Pons (tissue), 1 donor: ENCODE data around the gene MSL3.

Source experiments
- DNase-seq: peaks from one replicate; pipeline ENCODE4 v3.0.0-alpha.2; 2016; ENCODE audit warnings: low spot score

The MSL3 gene

GRCh38 chrX:11757719-11758399, at the start of gene MSL3:
MSL3 (plus strand) TSS chrX:11758237; CDS start chrX:11758264, 27 bp downstream.
- DNase-seq: peak; percentile 33

DNA sequence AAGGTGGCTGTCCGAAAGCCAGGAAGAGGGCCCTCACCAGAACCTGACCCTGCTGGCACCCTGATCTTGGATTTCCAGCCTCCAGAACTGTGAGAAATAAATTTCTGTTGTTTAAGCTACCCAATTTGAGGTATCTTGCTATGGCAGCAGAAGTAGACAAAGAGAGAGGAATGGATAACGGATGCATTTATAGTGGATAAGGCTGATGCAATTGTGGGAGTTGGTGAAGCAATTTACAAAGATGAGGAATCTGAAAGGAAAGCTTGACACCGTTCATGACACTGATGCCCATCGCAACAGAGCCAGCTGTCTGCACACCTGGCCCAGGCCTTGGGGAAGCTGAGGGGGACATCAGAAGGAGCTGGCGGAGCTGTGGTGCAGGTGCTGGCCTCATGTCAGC, 35.7 kb upstream of the MSL3 start:
- no peak for DNase-seq

DNA sequence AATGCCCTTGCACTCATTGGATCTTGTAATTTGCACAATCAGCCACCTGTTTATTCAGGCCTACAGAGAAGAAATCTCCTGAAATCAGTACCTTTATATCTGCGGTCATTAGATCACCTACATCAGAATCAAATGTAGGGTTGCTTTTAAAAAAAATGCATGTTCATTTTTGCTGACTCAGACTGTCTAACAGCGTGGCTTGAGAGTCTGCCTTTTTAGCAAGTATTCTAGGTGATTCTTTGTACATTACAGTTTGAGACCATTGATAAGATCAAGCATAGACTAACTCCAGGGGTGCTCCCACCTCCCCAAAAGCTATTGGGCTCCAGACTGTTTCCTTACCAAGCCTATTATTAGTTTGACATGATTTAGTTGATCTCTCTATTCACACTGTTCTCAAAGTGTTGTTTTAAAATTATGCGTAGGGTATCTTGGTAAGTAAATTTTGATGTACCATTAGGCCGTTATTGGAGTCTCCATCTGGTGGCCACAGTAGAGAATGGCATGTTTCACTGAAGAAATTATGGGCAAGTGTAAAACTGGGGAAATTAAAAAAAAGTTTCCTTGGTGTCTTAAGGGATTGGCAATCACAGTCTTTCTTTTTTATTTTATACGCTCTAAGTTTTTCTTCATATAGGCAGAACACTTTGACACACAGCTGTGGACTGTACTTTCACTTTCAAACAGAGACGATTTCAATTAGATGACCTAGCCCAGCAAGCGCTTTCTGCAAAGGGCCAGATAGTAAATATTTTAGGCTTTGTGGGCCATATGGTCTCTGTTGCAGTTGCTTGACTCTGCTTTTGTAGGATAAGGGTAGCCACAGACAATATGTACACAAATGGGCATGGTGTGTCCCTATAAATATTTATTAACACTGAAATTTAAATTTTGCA, 33.7 kb upstream of the MSL3 start:
- DNase-seq: peak; percentile 20

DNA sequence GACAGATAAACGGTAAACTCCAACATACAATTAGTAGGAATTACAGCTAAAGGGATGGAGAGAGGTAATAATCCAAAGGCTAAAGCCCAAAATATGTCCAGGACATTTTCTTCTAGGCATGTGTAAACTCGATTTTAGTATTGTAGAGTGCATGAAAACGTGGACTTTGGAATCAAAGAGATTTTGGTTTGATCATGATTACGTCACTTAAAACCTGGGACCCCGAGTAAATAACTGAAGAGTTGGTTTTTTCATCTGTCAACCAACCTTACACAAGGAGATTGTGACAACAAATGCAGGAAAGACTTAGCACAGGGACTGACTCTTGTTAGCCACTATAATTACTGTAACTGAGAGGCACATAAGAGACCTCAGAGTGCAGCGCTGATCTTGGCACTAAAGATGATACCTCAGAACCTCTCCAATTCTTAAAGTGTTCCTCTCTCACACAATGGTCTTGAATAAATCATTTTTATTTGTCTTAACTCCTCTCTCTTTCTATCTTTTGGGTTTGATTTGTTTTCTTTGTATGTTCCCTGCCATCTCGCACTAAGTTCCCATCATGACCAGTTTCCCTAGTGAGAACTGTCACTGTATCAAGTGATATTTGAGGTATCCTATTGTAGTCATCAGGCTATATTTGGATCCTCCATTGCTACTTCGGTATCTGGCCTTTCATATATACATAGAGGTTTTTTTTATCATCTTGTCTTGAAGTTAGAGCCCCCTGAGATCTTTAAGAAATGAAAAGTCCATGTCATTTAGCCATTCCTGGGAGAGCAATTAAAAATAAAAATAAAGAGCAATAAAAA, 32.2 kb upstream of the MSL3 start:
- no peak for DNase-seq

DNA sequence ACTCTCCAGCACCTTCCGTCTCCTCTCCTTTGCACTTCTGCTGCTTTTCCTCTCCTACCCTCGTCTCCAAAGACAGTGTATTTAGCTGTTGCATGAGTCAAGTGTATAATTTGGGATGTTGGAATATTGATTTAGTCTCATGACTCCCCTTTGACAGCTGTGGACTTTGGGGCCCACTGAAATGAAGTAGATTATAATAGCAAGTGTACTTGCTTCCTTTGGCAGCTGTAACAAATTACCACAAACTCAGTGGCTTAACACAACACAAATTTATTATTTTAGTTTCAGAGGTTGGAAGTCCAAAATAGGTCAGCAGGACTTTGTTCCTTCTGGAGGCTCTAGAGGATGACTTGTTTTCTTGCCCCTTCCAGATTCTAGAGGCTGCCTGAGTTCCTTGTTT, 29.5 kb upstream of the MSL3 start:
- DNase-seq: no peak

- no peak for DNase-seq
These were observed 24.4 kb upstream of the MSL3 start for GRCh38 chrX:11733614-11734013.

- DNase-seq: no peak
These were observed 18.3 kb upstream of the MSL3 start for GRCh38 chrX:11739776-11740175.

DNA sequence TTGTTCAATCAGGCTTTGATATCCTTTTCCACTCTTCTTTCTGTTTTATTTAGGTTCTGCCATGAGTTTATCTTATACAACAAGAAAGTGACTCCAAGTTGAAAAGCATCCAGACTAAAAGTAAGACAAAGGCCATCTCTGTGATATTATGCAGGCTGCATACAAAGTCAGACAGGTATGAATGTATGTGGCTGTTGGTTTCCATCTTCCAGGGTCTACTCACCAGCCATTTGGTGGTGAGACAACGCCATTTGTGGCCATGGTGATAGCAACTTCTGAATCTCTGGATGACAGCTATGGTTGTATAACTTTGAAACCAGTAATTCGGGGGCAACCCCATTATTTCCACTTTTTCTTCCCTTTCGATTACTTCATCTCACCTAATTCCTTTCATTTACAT, 17.2 kb upstream of the MSL3 start:
- no peak for DNase-seq

GRCh38 chrX:11741574-11741973, 16.5 kb upstream of the MSL3 start:
- no peak for DNase-seq

DNA sequence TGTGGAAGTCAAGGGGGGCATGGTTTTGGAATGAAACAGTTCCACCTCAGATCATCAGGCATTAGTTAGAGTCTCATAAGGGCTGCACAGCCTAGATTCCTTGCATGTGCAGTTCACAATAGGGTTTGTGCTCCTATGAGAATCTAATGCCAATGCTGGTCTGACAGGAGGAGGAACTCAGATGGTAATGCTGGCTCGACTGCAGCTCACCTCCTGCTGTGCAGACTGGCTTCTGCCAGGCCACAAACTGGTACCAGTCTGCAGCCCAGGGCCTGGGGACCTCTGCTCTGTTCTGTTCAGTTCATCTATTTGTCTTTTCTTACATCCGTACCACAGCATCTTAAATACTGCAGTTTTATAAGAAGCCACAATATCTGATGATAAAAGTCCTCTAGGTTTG, 12.2 kb upstream of the MSL3 start:
- DNase-seq: no peak

DNA sequence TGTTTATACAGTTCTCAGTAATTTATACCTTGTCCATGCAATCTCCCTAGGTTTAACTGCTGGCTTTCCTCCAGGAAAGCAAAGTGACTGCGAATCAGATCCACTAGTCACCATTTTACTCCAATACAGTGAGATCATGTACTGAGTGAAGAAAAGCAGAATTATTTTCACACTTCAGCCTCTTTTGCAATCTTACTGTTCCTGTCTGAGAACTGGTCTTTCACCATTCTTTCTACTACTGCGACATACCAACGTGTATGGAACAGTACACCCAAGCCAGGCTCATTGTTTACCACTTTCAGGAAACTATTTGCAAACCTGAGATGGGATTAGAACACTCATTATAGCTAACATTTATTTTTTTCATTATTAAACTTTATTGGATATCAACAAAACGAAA, 8.0 kb upstream of the MSL3 start:
- DNase-seq: no peak

GRCh38 chrX:11750694-11751093, 7.3 kb upstream of the MSL3 start:
- DNase-seq: no peak

DNA sequence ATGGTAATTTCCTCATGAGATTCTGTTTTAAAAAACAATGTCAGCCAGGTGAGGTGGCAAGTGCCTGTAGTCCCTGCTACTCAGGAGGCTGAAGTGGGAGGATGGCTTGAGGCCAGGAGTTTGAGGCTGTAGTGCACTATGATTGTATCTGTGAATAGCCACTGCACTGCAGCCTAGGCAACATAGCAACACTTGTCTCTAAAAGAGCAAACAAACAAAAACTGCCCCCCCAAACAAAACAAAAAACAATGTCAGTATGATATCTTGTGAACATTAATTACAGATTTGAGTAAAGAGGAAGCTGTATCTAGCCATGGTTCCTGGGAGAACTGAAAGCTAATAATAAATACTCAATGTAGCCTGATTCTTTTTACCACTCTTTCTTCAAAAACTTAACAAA, 6.8 kb upstream of the MSL3 start:
- DNase-seq: no peak

DNA sequence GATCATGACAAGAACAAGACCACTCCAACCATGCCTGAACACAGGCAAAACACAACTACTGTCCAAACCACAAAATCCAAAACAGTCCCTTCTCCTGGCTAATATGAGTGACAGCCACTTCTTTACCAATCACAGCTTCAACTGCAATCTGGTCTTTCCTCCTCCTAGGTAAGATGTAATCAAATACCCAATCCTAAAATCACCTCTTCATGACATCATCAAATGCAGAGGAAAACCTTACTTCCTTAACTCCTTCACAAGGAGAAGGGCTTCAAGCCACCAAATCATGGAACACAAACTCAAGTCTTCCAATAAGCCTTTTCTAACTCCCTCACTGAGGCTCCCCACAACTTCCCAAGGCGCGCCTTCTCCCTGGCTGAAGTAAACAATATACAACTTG, 4.4 kb upstream of the MSL3 start:
- no peak for DNase-seq

DNA sequence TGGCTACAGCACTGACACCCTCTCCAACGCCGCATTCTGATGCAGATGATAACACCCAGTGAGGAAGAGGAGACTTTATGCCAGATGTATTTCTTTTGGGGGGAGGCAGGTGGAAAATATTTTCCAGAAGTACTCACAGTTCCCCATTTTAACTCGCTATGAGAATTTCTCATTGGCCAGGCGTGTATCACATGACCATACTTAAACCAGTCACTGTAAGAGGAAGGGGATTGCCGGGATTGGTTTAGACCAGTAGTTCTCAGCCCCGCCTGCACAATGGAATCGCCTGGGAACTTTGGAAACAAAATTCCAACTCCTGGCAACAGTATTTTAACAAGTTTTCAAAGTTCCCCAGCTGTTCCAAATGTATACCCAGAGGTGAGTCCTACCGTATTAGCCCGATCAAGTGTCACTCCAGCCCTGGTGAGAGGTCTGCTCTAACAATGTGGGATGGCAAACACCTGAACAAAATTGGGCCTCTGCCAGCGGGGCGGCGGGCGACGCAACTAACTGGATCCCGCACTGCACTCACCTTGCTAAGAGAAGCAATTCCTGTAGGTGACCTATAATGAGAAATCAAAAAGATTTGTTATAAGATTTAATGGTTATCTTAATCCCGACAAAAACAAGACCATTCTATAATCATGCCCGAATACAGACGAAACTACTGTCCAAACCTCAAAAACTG, 2.9 kb upstream of the MSL3 start:
- DNase-seq: no peak

- DNase-seq: no peak
These were observed 2.3 kb upstream of the MSL3 start for GRCh38 chrX:11755724-11756123.

GRCh38 chrX:11756354-11757318, 1.4 kb upstream of the MSL3 start:
- DNase-seq: no peak

GRCh38 chrX:11757397-11757718, 679 bp upstream of the MSL3 start:
- no peak for DNase-seq

DNA sequence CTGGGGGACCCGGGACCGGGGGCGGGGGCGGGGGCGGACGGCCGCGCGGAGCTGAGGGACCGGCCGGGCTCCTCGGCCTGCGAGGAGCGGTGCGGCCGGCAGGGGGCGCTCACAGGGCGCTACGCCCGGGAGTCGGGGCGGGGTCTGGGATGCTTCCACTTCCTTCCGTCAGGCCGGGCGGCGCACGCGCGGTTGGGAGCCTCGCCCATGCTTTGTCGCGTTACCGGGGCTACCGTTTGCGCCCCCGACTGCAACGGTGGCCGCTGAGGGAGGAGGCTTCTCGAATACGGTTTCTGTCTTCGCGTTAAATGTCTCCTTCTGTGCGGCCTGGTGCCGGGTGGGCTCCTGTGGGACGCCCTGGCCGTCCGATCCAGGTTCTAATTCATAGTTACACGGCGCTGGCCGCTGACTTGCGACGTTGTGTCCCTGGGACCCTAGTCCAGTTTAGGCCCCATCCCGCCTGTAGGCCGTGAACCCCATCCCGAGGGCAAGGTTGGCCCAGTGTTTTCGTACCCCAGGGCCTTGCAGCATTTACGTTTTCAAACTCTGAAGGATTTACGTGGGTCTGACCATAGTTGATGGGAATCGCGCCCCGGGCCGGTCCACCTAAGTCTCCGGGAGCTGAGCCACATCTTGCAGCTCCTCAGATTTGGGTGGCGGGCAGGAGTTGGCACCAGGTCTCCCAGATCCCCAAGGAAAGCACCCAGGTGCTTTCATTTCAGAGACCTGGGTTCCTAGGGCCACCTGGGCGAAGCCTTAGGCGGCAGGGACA, 549 bp downstream of the MSL3 start:
- DNase-seq: peak; percentile 69

GRCh38 chrX:11759172-11759460, 1.1 kb downstream of the MSL3 start:
- DNase-seq: no peak
